Gastroesophageal sphincter (tissue), 4 donors: ENCODE data around the gene FAM168A. TPM values are rescaled to one million over a fixed set of nuclear protein-coding genes. Genes with fewer than 3 reads are reported as not detected.

Experiments used
- ATAC-seq: fragments of 150-250 bp; one replicate; pipeline ENCODE4 v1.9.1; 2016; ENCODE audit warnings: mild to moderate bottlenecking, moderate library complexity
- H3K27ac ChIP-seq, 4 donors: fragments of 200-600 bp; sonication (generic) in 3 of 4; 1 replicate in 3 of 4; 2 replicates in 1 of 4; pipeline ENCODE4 v1.5.1; 2016 to 2019
- H3K27me3 ChIP-seq: fragments of 200-600 bp; sonication (generic); one replicate; pipeline ENCODE4 v1.5.1; 2019
- H3K36me3 ChIP-seq, 2 donors: fragments of 200-600 bp; sonication (generic); one replicate each; pipeline ENCODE4 v1.5.1; 2019; ENCODE audit warnings: control low read depth in 1 of 2
- H3K4me1 ChIP-seq, 3 donors: fragments of 200-600 bp; sonication (generic); 1 replicate in 2 of 3; 2 replicates in 1 of 3; pipeline ENCODE4 v1.5.1; 2016 to 2019; ENCODE audit warnings: control low read depth in 2 of 3
- H3K4me3 ChIP-seq, 2 donors: fragments of 200-600 bp; sonication (generic); one replicate each; pipeline ENCODE4 v1.5.1; 2019; ENCODE audit warnings: mild to moderate bottlenecking in 1 of 2, moderate library complexity in 1 of 2
- H3K9me3 ChIP-seq, 3 donors: fragments of 200-600 bp; sonication (generic); one replicate each; pipeline ENCODE4 v1.5.1; 2017 to 2019; ENCODE audit warnings: control low read depth in 2 of 3
- EP300 ChIP-seq: sonication (generic); formaldehyde crosslinking; IDR thresholded peaks from one replicate; pipeline ENCODE4 v1.6.1; 2017; ENCODE audit warnings: antibody characterized with exemption, mild to moderate bottlenecking
- POLR2A ChIP-seq, 2 donors: fragments of 450-650 bp; IDR thresholded peaks; one replicate each; pipeline ENCODE4 v1.6.1; 2017; ENCODE audit warnings: antibody characterized with exemption in 2 of 2, mild to moderate bottlenecking in 2 of 2, moderate library complexity in 1 of 2
- POLR2AphosphoS5 ChIP-seq: sonication (generic); formaldehyde crosslinking; IDR thresholded peaks from one replicate; pipeline ENCODE4 v1.6.1; 2017; ENCODE audit warnings: antibody characterized with exemption
- WGBS, 2 donors: methylation state at CpG; one replicate each; pipeline ENCODE4 v1.1.5; 2018; ENCODE audit warnings: low coverage in 1 of 2; 5-methylcytosine and 5-hydroxymethylcytosine counted together
- total RNA-seq, 4 donors: library from RNA; depleted of rRNA; stranded (reverse); fragments of >200 nt; gene quantifications; one replicate each; pipeline ENCODE4 v1.1.0, GENCODE V29; 2016
- TF ChIP-seq, protein P1 (sequence below), 4 experiments: fragments of 200-600 bp in 2 of 4; fragments of 450-650 bp in 2 of 4; sonication (generic) in 1 of 4; IDR thresholded peaks; one replicate each; pipeline ENCODE4 v1.5.1; 2017 to 2019; ENCODE audit warnings: antibody characterized with exemption in 4 of 4, mild to moderate bottlenecking in 2 of 4, moderate library complexity in 2 of 4

The FAM168A gene
- total RNA-seq, 4 donors from 2014 or later = 27.5 to 51.8 (median 42.0) TPM

DNA sequence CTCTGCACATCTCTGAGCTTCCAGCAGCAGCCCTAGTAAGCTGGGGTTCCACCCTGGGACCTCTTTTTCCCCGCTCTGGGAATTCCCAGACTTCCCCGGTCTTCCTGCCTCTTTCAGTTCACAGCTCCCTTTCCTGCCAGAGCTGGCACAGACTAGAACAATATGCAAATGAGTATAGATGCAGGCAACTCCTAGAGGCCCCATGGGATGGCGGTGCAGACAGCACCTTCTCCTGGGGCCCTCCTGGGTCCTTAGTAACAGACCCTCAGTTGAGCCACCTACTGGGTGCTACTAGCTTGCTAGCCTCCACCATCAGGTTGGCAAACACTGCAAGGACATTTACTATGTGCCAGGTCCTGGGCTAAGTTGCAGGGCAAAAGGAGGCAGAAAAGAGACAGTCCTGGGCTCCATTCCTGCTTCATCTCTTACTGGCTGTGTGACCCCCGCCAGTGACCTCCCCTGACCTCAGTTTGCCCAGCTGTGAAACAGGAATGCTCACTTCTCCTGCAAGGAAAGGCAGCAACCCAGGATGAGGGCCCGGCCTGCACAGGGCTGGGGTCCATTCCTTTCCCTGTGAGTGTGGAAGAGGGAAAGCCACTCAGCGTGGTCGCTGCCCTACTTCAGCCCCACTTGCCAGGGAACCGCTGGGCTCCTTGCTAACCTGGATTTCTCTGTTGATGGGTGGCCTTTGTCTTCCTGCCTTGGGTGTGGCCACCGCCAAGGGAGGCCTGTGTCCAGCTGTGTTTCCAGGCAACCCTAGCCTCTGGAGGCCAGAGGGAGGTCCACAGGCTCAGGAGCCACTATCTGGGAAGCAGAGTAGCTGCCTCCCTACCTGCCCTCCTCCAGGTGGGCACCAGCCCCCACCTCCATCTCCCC, 214.4 kb downstream of the FAM168A start:
- 82% methylated on average over 5 of the region's 9 CpGs; no CpG with 5 or more reads in 1 of the 2 donors for WGBS, 2 donors
- ATAC-seq = no peak
- Histone ChIP-seq H3K27ac (no peak overlapping the region), H3K27me3 (no peaks in the 10 kb centered on the region), H3K4me3 (no peak overlapping the region), H3K36me3 (no peaks in the 10 kb centered on the region), H3K9me3 (no peaks in the 10 kb centered on the region), H3K4me1 (peaks cover 0 to 53% (median 10%) of the 10 kb centered on the region in 3 donors)
- TF ChIP-seq, protein P1, sequence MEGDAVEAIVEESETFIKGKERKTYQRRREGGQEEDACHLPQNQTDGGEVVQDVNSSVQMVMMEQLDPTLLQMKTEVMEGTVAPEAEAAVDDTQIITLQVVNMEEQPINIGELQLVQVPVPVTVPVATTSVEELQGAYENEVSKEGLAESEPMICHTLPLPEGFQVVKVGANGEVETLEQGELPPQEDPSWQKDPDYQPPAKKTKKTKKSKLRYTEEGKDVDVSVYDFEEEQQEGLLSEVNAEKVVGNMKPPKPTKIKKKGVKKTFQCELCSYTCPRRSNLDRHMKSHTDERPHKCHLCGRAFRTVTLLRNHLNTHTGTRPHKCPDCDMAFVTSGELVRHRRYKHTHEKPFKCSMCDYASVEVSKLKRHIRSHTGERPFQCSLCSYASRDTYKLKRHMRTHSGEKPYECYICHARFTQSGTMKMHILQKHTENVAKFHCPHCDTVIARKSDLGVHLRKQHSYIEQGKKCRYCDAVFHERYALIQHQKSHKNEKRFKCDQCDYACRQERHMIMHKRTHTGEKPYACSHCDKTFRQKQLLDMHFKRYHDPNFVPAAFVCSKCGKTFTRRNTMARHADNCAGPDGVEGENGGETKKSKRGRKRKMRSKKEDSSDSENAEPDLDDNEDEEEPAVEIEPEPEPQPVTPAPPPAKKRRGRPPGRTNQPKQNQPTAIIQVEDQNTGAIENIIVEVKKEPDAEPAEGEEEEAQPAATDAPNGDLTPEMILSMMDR (IDR thresholded peaks at IDR 0.05) = no peak
- TF ChIP-seq POLR2A (IDR thresholded peaks at IDR 0.05) = no peak
- no peak for TF ChIP-seq EP300
- TF ChIP-seq POLR2AphosphoS5 = no peak

DNA sequence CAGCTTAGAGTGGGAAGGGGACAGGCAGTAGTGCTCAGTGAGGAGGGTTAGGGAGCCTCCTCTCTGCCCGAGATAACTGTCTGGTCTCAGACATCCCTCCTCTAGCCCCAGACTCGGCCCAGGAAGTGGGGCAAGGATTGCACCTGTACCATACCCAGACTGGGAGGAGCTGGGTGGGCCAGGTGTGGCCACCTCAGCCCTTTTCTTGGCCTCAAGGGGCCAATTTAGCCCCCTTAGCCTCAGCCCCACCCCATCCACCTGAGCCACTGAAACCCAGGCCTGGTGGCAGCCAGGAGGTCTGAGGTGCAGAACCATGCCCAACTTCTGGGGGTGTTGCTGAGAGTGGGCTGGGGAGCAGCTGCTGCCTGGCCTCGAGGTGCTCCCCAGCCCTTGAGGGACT, 215.2 kb downstream of the FAM168A start:
- Histone ChIP-seq H3K27me3 (no peaks in the 10 kb centered on the region), H3K9me3 (no peaks in the 10 kb centered on the region), H3K4me3 (no peak overlapping the region), H3K4me1 (peaks cover 0 to 49% (median 10%) of the 10 kb centered on the region in 3 donors), H3K27ac (no peak overlapping the region), H3K36me3 (no peaks in the 10 kb centered on the region)
- no peak for TF ChIP-seq POLR2A (IDR thresholded peaks at IDR 0.05)
- TF ChIP-seq, protein P1 (IDR thresholded peaks at IDR 0.05) = no peak
- no peak for TF ChIP-seq POLR2AphosphoS5
- no peak for TF ChIP-seq EP300
- no peak for ATAC-seq
- 100% methylated on average over 2 of the region's 3 CpGs; no CpG with 5 or more reads in 1 of the 2 donors for WGBS, 2 donors

DNA sequence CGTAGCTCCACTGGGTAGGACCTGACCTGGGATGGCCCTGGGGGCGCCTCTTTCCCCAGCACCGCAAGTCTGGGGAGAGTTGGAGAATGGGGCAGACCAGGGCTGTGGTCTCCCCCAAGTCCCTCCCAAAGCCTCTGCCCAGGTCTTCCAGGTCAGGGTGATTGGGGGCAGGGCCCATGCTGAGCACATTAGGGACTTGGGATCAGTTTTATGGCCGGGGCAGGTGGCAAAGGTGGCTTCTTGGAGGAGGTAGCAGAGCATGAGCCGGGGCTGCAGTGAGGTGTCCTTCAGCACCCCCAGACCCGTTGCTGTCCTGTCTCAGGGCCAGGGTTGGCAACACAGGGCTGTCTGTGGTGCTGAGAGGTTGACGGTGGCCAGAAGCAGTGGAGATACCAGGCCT, 215.7 kb downstream of the FAM168A start:
- H3K4me3 ChIP-seq = no peak overlapping the region
- H3K27me3 ChIP-seq = no peaks in the 10 kb centered on the region
- no peaks in the 10 kb centered on the region for H3K36me3 ChIP-seq
- H3K27ac ChIP-seq = no peak overlapping the region
- peaks cover 0 to 55% (median 10%) of the 10 kb centered on the region in 3 donors for H3K4me1 ChIP-seq
- 100% methylated on average over 1 of the region's 7 CpGs; no CpG with 5 or more reads in 1 of the 2 donors for WGBS, 2 donors
- ATAC-seq = no peak
- no peaks in the 10 kb centered on the region for H3K9me3 ChIP-seq
- TF ChIP-seq POLR2AphosphoS5 (no peak), POLR2A (IDR thresholded peaks at IDR 0.05) (no peak), EP300 (no peak)
- TF ChIP-seq, protein P1 (IDR thresholded peaks at IDR 0.05) = no peak

DNA sequence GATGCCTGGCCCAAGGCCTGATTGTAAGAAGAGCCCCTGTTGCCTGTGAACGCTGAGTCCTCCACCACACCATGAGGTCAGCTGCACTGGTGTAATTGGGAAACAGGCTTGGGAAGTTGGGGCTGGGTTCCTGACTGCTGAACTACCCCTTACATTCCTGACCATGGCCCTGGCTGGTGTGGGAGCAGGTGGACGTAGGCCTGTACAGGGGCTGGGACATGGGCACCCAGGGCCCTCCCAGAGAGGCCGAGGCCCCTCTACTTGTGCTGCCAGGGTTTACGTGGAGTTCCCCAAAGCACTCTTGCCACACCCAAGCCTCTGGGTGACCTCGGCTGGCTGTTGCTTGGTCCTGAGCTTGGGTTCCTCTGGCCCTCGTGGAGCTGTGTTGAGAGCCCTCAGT, 216.3 kb downstream of the FAM168A start:
- H3K4me1 ChIP-seq = peaks cover 0 to 56% (median 10%) of the 10 kb centered on the region in 3 donors
- no peak for TF ChIP-seq POLR2A (IDR thresholded peaks at IDR 0.05)
- TF ChIP-seq EP300 = no peak
- TF ChIP-seq, protein P1 (IDR thresholded peaks at IDR 0.05) = no peak
- TF ChIP-seq POLR2AphosphoS5 = no peak
- 80 to 100% methylated on average over 1 of the region's 6 CpGs for WGBS, 2 donors

More for the DNA sequence above, 216.3 kb downstream of the FAM168A start:
- no peak overlapping the region for H3K4me3 ChIP-seq
- H3K36me3 ChIP-seq = no peaks in the 10 kb centered on the region
- H3K27ac ChIP-seq = no peak overlapping the region
- no peaks in the 10 kb centered on the region for H3K27me3 ChIP-seq
- ATAC-seq = no peak
- H3K9me3 ChIP-seq = no peaks in the 10 kb centered on the region
